GM18868 (cell line): Measurements from ENCODE around the gene FLII.

Experiments used
- ATAC-seq: cut with Tn5 transposase; IDR thresholded peaks from one replicate; pipeline ENCODE4 v1.9.1; 2021; ENCODE audit warnings: mild to moderate bottlenecking, moderate library complexity; ENCODE audit not compliant: unreplicated experiment

FLII gene

GRCh38 chr17:18260332-18261145, 2.0 kb upstream of the FLII start, which contains the start of gene MIEF2:
Gene MIEF2, plus strand, starts transcription at chr17:18260662. Its CDS starts 2,059 bp downstream, at chr17:18262721.
- ATAC-seq = peak; percentile 84

GRCh38 chr17:18259621-18260331, 1.2 kb upstream of the FLII start:
- no peak for ATAC-seq

GRCh38 chr17:18257982-18258355, 569 bp downstream of the FLII start:
- no peak for ATAC-seq

- no peak for ATAC-seq
Measured at GRCh38 chr17:18257268-18257981, 1.1 kb downstream of the FLII start.

GRCh38 chr17:18256776-18257175, 1.8 kb downstream of the FLII start:
- no peak for ATAC-seq

- no peak for ATAC-seq
Measured at GRCh38 chr17:18256351-18256750, 2.2 kb downstream of the FLII start.

- ATAC-seq = no peak
Measured at GRCh38 chr17:18254888-18255649, 3.5 kb downstream of the FLII start.

GRCh38 chr17:18253947-18254821, 4.4 kb downstream of the FLII start:
- no peak for ATAC-seq

- ATAC-seq = no peak
Measured at GRCh38 chr17:18253187-18253884, 5.2 kb downstream of the FLII start.

- ATAC-seq = no peak
Measured at GRCh38 chr17:18252160-18252559, 6.4 kb downstream of the FLII start.

- ATAC-seq = no peak
Measured at GRCh38 chr17:18251204-18251603, 7.3 kb downstream of the FLII start.

- no peak for ATAC-seq
Measured at GRCh38 chr17:18250708-18251107, 7.8 kb downstream of the FLII start.

- ATAC-seq = no peak
Measured at GRCh38 chr17:18250259-18250658, 8.3 kb downstream of the FLII start.

GRCh38 chr17:18248811-18249210, 9.7 kb downstream of the FLII start:
- no peak for ATAC-seq

GRCh38 chr17:18248300-18248731, 10.2 kb downstream of the FLII start:
- ATAC-seq = no peak

GRCh38 chr17:18247613-18248001, 10.9 kb downstream of the FLII start:
- no peak for ATAC-seq

GRCh38 chr17:18246880-18247612, 11.5 kb downstream of the FLII start:
- ATAC-seq = no peak

- ATAC-seq = no peak
Measured at GRCh38 chr17:18246109-18246725, 12.3 kb downstream of the FLII start.
